GM12878 (cell line): ENCODE measurements around the gene CARD10.

ENCODE experiments used
- BACH1 ChIP-seq: fragments of 450-650 bp; IDR thresholded peaks from 2 replicates; pipeline ENCODE4 v1.6.1; 2017; ENCODE audit warnings: mild to moderate bottlenecking, borderline replicate concordance
- BCL11A ChIP-seq: IDR thresholded peaks from 2 replicates; pipeline ENCODE4 v1.6.1; 2011; ENCODE audit warnings: low read depth, low read length
- CTCF ChIP-seq, 3 experiments: IDR thresholded peaks in 2 of 3; conservative IDR thresholded peaks in 1 of 3; 2 replicates each; pipeline ENCODE4 v1.5.1; 2011; ENCODE audit warnings: low read depth in 3 of 3, low read length in 3 of 3, mild to moderate bottlenecking in 3 of 3, control low read depth in 2 of 3, moderate library complexity in 2 of 3, inconsistent platforms in 1 of 3, mixed read lengths in 1 of 3; ENCODE audit not compliant: control insufficient read depth in 2 of 3, insufficient read depth in 1 of 3; ENCODE audit errors: extremely low read depth in 1 of 3
- E2F4 ChIP-seq: IDR thresholded peaks from 2 replicates; pipeline ENCODE4 v1.6.1; 2012; ENCODE audit warnings: low read depth, low read length, improper control_type of control experiment
- EGR1 ChIP-seq, 2 experiments: IDR thresholded peaks; 1 replicate in 1 of 2; 2 replicates in 1 of 2; pipeline ENCODE4 v1.6.1; 2011 to 2012; ENCODE audit warnings: low read depth in 2 of 2, low read length in 2 of 2, borderline replicate concordance in 1 of 2, mild to moderate bottlenecking in 1 of 2, moderate library complexity in 1 of 2
- EP300 ChIP-seq, 2 experiments: fragments of 150-350 bp in 1 of 2; IDR thresholded peaks; 2 replicates each; pipeline ENCODE4 v1.6.1; 2011 to 2012; ENCODE audit warnings: low read depth in 2 of 2, low read length in 2 of 2, borderline replicate concordance in 1 of 2, improper control_type of control experiment in 1 of 2, inconsistent platforms in 1 of 2; ENCODE audit not compliant: control insufficient read depth in 1 of 2
- FOS ChIP-seq: IDR thresholded peaks from 3 replicates; pipeline ENCODE4 v1.6.1; 2011; ENCODE audit warnings: borderline replicate concordance; ENCODE audit not compliant: insufficient read length; ENCODE audit errors: extremely low read depth
- JUND ChIP-seq: IDR thresholded peaks from 2 replicates; pipeline ENCODE4 v1.6.1; 2012; ENCODE audit warnings: low read depth, mild to moderate bottlenecking, low read length, improper control_type of control experiment, moderate library complexity
- MAX ChIP-seq: IDR thresholded peaks from 2 replicates; pipeline ENCODE4 v1.6.1; 2012; ENCODE audit warnings: low read depth, low read length, improper control_type of control experiment

GRCh38 chr22:37448516-37449127 is 70.6 kb downstream of the CARD10 start:
- TF ChIP-seq EGR1 (IDR thresholded peaks at IDR 0.05; ENCODE audit: borderline replicate concordance in 1 of 2, low read depth in 2 of 2, low read length in 2 of 2) (no peak), JUND (no peak), EP300 (IDR thresholded peaks at IDR 0.05; ENCODE audit: borderline replicate concordance in 1 of 2, control insufficient read depth in 1 of 2, low read depth in 2 of 2, low read length in 2 of 2) (no peak), CTCF (IDR thresholded peaks at IDR 0.05 in 2 of 3, conservative IDR thresholded peaks at IDR 0.05 in 1 of 3; ENCODE audit: control insufficient read depth in 2 of 3, extremely low read depth in 1 of 3, insufficient read depth in 1 of 3, low read depth in 3 of 3, low read length in 3 of 3) (no peak), FOS (no peak), BACH1 (no peak), E2F4 (no peak), MAX (no peak), BCL11A (no peak)
